ENCODE results near the gene CARMIL1. TPM values are rescaled to one million over a fixed set of nuclear protein-coding genes. Genes with fewer than 3 reads are reported as not detected.

Gene CARMIL1
- total and polyA plus RNA-seq, 10 of the 15 experiments (the other 5 are each of a cell fraction or from before 2014, with no cell fraction given): 6.4 to 18.1 (median 10.3) TPM

DNA sequence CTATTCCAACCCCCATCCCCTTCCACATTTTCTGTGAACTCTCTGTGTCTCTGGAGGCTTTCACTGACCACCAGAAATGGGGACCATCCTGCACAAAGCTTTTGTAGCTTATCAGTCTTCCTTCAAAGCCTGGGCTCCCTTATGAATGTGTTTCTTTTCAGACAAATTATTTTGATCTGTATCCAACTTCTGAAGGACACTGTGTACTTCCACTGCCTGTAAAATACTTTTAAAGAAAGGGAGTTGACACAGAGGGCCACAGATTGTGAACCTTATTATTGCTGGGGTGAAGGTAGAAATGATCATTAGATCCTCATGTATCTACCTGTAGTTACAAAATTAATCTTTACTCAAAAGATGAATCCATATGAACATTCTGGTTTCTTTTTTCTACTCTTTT is 135.6 kb downstream of the CARMIL1 start:
- ChIA-PET POLR2A (no interaction called here), CTCF (interaction anchor here (0.8 to 1.6 kb wide), 3 partner anchors 10 to 32 kb away, joined by 3 to 4 read pairs (median 3); no protein-coding TSS in a partner anchor), SMC1A (ENCODE audit: uncharacterized antibody, unreplicated experiment) (interaction anchor here (1.0 to 3.5 kb wide), 5 partner anchors 11 to 112 kb away, joined by 3 to 22 read pairs (median 8); no protein-coding TSS in a partner anchor), RAD21 (ENCODE audit: unreplicated experiment) (interaction anchor here (1.3 to 2.6 kb wide), 3 partner anchors 10 to 136 kb away, joined by 3 to 11 read pairs (median 7); partner anchors contain the start of gene CARMIL1)
- ATAC-seq: no peak
- Histone ChIP-seq H3K9me3 (replicated peaks; ENCODE audit: control insufficient read depth, insufficient read depth, low read length) (no peaks in the 10 kb centered on the region; the same call in 2 of the 3 replicates), H3K4me1 (ENCODE audit: control insufficient read depth, insufficient read depth, low read length) (no peaks in the 10 kb centered on the region), H2AFZ (ENCODE audit: control insufficient read depth, low read depth, low read length) (no peak overlapping the region), H3K4me2 (ENCODE audit: control insufficient read depth, insufficient read depth) (no peak overlapping the region), H3K36me3 (ENCODE audit: control insufficient read depth in 2 of 2, insufficient read depth in 2 of 2, low read length in 1 of 2) (no peaks in the 10 kb centered on the region), H4K20me1 (ENCODE audit: control insufficient read depth, insufficient read depth) (no peaks in the 10 kb centered on the region), H3K27ac (ENCODE audit: control insufficient read depth, insufficient read depth) (no peak overlapping the region), H3K79me2 (ENCODE audit: control insufficient read depth, insufficient read depth, low read length) (no peaks in the 10 kb centered on the region), H3K4me3 (no peak overlapping the region), H3K9ac (ENCODE audit: control insufficient read depth, insufficient read depth, low read length) (no peak overlapping the region), H3K27me3 (replicated peaks in 1 of 2; ENCODE audit: control insufficient read depth in 2 of 2, insufficient read depth in 2 of 2, low read length in 1 of 2) (no peaks in the 10 kb centered on the region)
- DNase-seq (ENCODE audit: low read depth, low spot score): no peak
- intact Hi-C loops (cut with micrococcal nuclease; ENCODE audit: unreplicated experiment) (no loop called here), in situ Hi-C loops (cut with MboI) (no loop called here)
- no TSS peak for BruUV-seq (replicated peaks)
- no peak for FAIRE-seq
- TF ChIP-seq SMARCA5 (IDR thresholded peaks at IDR 0.05) (no peak), SUZ12 (IDR thresholded peaks at IDR 0.05; ENCODE audit: unreplicated experiment) (no peak), ZNF622 (IDR thresholded peaks at IDR 0.05) (no peak), BRCA1 (IDR thresholded peaks at IDR 0.05; ENCODE audit: low read depth, low read length) (no peak), ASH2L (IDR thresholded peaks at IDR 0.05; ENCODE audit: borderline replicate concordance, low read depth) (no peak), ZBED1 (IDR thresholded peaks at IDR 0.05; ENCODE audit: borderline replicate concordance) (no peak), TCF12 (IDR thresholded peaks at IDR 0.05; ENCODE audit: low read depth, low read length) (no peak), BACH1 (IDR thresholded peaks at IDR 0.05; ENCODE audit: borderline replicate concordance) (no peak), POLR2AphosphoS5 (IDR thresholded peaks at IDR 0.05; ENCODE audit: low read length) (no peak), CBFB (IDR thresholded peaks at IDR 0.05; ENCODE audit: low read depth) (no peak), SPI1 (IDR thresholded peaks at IDR 0.05; ENCODE audit: borderline replicate concordance, insufficient read depth, low read depth, low read length) (no peak), FOS (IDR thresholded peaks at IDR 0.05; ENCODE audit: borderline replicate concordance, extremely low read depth, insufficient read length) (no peak), CBX3 (IDR thresholded peaks at IDR 0.05; ENCODE audit: borderline replicate concordance, low read depth) (no peak), SP1 (IDR thresholded peaks at IDR 0.05; ENCODE audit: low read depth, low read length) (no peak)
- TF ChIP-seq, protein P1, sequence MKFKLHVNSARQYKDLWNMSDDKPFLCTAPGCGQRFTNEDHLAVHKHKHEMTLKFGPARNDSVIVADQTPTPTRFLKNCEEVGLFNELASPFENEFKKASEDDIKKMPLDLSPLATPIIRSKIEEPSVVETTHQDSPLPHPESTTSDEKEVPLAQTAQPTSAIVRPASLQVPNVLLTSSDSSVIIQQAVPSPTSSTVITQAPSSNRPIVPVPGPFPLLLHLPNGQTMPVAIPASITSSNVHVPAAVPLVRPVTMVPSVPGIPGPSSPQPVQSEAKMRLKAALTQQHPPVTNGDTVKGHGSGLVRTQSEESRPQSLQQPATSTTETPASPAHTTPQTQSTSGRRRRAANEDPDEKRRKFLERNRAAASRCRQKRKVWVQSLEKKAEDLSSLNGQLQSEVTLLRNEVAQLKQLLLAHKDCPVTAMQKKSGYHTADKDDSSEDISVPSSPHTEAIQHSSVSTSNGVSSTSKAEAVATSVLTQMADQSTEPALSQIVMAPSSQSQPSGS (IDR thresholded peaks at IDR 0.05; ENCODE audit: low read length): no peak
- TF ChIP-seq, protein P2, sequence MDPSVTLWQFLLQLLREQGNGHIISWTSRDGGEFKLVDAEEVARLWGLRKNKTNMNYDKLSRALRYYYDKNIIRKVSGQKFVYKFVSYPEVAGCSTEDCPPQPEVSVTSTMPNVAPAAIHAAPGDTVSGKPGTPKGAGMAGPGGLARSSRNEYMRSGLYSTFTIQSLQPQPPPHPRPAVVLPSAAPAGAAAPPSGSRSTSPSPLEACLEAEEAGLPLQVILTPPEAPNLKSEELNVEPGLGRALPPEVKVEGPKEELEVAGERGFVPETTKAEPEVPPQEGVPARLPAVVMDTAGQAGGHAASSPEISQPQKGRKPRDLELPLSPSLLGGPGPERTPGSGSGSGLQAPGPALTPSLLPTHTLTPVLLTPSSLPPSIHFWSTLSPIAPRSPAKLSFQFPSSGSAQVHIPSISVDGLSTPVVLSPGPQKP (IDR thresholded peaks at IDR 0.05; ENCODE audit: low read depth, low read length): no peak
- TF ChIP-seq, protein P3, sequence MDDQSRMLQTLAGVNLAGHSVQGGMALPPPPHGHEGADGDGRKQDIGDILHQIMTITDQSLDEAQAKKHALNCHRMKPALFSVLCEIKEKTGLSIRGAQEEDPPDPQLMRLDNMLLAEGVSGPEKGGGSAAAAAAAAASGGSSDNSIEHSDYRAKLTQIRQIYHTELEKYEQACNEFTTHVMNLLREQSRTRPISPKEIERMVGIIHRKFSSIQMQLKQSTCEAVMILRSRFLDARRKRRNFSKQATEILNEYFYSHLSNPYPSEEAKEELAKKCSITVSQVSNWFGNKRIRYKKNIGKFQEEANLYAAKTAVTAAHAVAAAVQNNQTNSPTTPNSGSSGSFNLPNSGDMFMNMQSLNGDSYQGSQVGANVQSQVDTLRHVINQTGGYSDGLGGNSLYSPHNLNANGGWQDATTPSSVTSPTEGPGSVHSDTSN (IDR thresholded peaks at IDR 0.05; ENCODE audit: insufficient replicate concordance, low read depth, low read length): no peak
- TF ChIP-seq, protein P4, sequence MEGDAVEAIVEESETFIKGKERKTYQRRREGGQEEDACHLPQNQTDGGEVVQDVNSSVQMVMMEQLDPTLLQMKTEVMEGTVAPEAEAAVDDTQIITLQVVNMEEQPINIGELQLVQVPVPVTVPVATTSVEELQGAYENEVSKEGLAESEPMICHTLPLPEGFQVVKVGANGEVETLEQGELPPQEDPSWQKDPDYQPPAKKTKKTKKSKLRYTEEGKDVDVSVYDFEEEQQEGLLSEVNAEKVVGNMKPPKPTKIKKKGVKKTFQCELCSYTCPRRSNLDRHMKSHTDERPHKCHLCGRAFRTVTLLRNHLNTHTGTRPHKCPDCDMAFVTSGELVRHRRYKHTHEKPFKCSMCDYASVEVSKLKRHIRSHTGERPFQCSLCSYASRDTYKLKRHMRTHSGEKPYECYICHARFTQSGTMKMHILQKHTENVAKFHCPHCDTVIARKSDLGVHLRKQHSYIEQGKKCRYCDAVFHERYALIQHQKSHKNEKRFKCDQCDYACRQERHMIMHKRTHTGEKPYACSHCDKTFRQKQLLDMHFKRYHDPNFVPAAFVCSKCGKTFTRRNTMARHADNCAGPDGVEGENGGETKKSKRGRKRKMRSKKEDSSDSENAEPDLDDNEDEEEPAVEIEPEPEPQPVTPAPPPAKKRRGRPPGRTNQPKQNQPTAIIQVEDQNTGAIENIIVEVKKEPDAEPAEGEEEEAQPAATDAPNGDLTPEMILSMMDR (IDR thresholded peaks at IDR 0.05 in 2 of 3, conservative IDR thresholded peaks at IDR 0.05 in 1 of 3; ENCODE audit: control insufficient read depth in 2 of 3, extremely low read depth in 1 of 3, insufficient read depth in 1 of 3, low read depth in 3 of 3, low read length in 3 of 3): no peak
